Measurements from ENCODE around the gene TEX30. TPM values are rescaled to one million over a fixed set of nuclear protein-coding genes. Genes with fewer than 3 reads are reported as not detected.

The TEX30 gene
- 10 to 100 TPM in 1 of 4 donors, 1 to 10 TPM in 3; 5.1 to 12.5 (median 8.0) TPM for total RNA-seq

DNA sequence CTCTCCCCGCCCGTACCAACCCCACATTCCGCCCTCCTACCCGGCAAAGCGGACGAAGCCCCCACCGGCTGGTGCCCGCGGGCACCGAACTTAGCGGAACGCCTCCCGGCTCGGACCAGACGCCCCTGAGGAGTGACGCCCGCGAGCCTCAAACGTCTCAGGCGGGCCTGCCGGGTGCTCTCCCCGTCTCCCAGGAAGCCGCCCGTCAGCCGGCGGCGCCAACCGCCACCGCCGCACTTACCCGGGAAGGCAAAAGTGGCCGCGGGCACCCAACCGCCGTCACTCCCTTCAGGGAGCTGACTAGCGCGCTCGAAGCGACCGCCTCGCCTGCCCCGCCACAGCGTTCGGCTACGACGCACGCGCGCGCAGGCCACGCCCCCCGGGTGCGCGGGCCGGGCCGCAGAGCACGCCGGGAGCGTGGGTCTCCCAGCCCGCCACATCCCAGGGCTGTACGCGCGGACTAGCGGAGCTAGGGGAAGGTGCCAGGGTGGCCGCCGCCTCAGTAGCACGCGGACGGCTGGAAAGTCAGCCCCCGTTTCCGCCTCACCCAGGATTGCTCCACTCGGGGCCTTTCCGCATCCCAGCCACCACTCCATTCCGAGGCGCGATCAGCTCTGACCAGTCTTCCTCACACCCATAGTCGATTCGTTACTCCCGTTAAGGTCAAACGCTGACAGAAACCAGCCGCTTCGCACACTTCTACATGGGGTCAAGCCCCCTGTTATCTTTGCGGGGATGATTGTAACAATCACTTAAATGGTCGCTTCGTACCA is at the start of gene TEX30:
Gene TEX30 (minus strand): TSS at position 346 of the 773 bp plus-strand sequence. CDS start 3,760 bp downstream, outside the sequence.
- H3K4me3 ChIP-seq: peak within 1 kb of the TSS; percentile 75 to 91 (median 86)
- intact Hi-C loops (cut with DNase I): loop anchor here (2.0 to 5.0 kb wide), 3 partner anchors 27 to 175 kb away; partner anchors contain the start of gene ERCC5
- TF ChIP-seq, protein P1, sequence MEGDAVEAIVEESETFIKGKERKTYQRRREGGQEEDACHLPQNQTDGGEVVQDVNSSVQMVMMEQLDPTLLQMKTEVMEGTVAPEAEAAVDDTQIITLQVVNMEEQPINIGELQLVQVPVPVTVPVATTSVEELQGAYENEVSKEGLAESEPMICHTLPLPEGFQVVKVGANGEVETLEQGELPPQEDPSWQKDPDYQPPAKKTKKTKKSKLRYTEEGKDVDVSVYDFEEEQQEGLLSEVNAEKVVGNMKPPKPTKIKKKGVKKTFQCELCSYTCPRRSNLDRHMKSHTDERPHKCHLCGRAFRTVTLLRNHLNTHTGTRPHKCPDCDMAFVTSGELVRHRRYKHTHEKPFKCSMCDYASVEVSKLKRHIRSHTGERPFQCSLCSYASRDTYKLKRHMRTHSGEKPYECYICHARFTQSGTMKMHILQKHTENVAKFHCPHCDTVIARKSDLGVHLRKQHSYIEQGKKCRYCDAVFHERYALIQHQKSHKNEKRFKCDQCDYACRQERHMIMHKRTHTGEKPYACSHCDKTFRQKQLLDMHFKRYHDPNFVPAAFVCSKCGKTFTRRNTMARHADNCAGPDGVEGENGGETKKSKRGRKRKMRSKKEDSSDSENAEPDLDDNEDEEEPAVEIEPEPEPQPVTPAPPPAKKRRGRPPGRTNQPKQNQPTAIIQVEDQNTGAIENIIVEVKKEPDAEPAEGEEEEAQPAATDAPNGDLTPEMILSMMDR (IDR thresholded peaks at IDR 0.05): peak in 2 of 3 experiments; percentile 25 to 27
- peak; percentile 57 for TF ChIP-seq POLR2A (IDR thresholded peaks at IDR 0.05; ENCODE audit: low read depth)
- peak; percentile 86 to 89 for TF ChIP-seq POLR2AphosphoS5 (IDR thresholded peaks at IDR 0.05)
- no peak for TF ChIP-seq EP300 (IDR thresholded peaks at IDR 0.05)
- no peaks in the 10 kb centered on the region for H3K36me3 ChIP-seq
- H3K4me1 ChIP-seq: peaks cover 11 to 21% (median 14%) of the 10 kb centered on the region in 4 donors
- peak; percentile 92 for DNase-seq (ENCODE audit: extremely low spot score)
- peak within 1 kb of the TSS; percentile 82 to 91 (median 85) for H3K27ac ChIP-seq (replicated peaks in 1 of 4)
- H3K9me3 ChIP-seq: no peaks in the 10 kb centered on the region
- WGBS: 27% methylated on average over 6 of the region's 85 CpGs
- H3K27me3 ChIP-seq: no peaks in the 10 kb centered on the region

DNA sequence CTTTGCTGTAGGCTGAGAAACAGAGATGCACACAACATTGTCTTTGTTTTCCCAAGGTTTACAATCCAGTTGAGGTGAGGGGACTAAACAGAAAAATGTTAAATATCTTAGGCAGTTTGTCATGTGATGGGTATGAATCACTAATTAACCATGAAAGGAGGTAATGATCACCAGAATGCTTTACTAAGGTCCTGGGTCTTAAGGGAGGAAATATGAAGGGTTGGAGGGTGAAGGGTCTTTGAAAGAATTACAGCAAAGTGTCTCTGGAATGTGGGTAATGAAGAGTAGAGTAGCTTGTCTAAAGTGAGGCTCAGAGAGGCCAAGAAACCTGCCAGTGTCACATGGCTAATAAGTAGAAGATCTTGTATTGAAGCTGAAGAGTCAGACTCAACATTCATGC is 44.3 kb upstream of the TEX30 start:
- peaks cover 0 to 5% (median 1%) of the 10 kb centered on the region in 4 donors for H3K4me1 ChIP-seq
- H3K9me3 ChIP-seq: no peaks in the 10 kb centered on the region
- no peak for DNase-seq (ENCODE audit: extremely low spot score)
- intact Hi-C loops (cut with DNase I): no loop called here
- TF ChIP-seq POLR2A (IDR thresholded peaks at IDR 0.05; ENCODE audit: low read depth): no peak
- no peak for TF ChIP-seq POLR2AphosphoS5 (IDR thresholded peaks at IDR 0.05)
- no peak for TF ChIP-seq EP300 (IDR thresholded peaks at IDR 0.05)
- TF ChIP-seq, protein P1 (IDR thresholded peaks at IDR 0.05): no peak
- H3K4me3 ChIP-seq: no peak overlapping the region
- no peak overlapping the region for H3K27ac ChIP-seq (replicated peaks in 1 of 4)
- H3K36me3 ChIP-seq: peaks cover 7 to 61% (median 41%) of the 10 kb centered on the region in 4 donors
- H3K27me3 ChIP-seq: no peaks in the 10 kb centered on the region

- Histone ChIP-seq H3K36me3 (peaks cover 7 to 55% (median 35%) of the 10 kb centered on the region in 4 donors), H3K4me1 (peaks cover 0 to 9% (median 7%) of the 10 kb centered on the region in 4 donors), H3K9me3 (no peaks in the 10 kb centered on the region), H3K27me3 (no peaks in the 10 kb centered on the region), H3K27ac (replicated peaks in 1 of 4) (no peak overlapping the region), H3K4me3 (no peak overlapping the region)
- DNase-seq (ENCODE audit: extremely low spot score): no peak
- WGBS: 100% methylated on average over 1 of the region's 1 CpG
- intact Hi-C loops (cut with DNase I): no loop called here
- TF ChIP-seq, protein P1 (IDR thresholded peaks at IDR 0.05): no peak
- TF ChIP-seq POLR2AphosphoS5 (IDR thresholded peaks at IDR 0.05) (no peak), EP300 (IDR thresholded peaks at IDR 0.05) (no peak), POLR2A (IDR thresholded peaks at IDR 0.05; ENCODE audit: low read depth) (no peak)
These were observed 43.7 kb upstream of the TEX30 start for GRCh38 chr13:102817241-102817640.

- Histone ChIP-seq H3K27me3 (no peaks in the 10 kb centered on the region), H3K9me3 (no peaks in the 10 kb centered on the region), H3K36me3 (peaks cover 2 to 49% (median 29%) of the 10 kb centered on the region in 4 donors), H3K27ac (replicated peaks in 1 of 4) (no peak overlapping the region), H3K4me3 (no peak overlapping the region), H3K4me1 (peaks cover 0 to 9% (median 7%) of the 10 kb centered on the region in 4 donors)
- TF ChIP-seq POLR2A (IDR thresholded peaks at IDR 0.05; ENCODE audit: low read depth): no peak
- TF ChIP-seq, protein P1 (IDR thresholded peaks at IDR 0.05): no peak
- intact Hi-C loops (cut with DNase I): no loop called here
- DNase-seq (ENCODE audit: extremely low spot score): no peak
- 89% methylated on average over 4 of the region's 4 CpGs for WGBS
These were observed 43.1 kb upstream of the TEX30 start for GRCh38 chr13:102816708-102817107.
